Activated gamma-delta T cell treated with Interleukin-2 at 50 U/mL for 16 hours (primary cell): ENCODE results near the gene CNTN5.
"Not testable (repeated sequence)": the region's sequence is repeated elsewhere in the genome, so short reads cannot be mapped to it uniquely, and the experiment has no call there.

Source experiments
- DNase-seq: peaks from one replicate; pipeline ENCODE4 v3.0.0-alpha.2; 2020

CNTN5 gene

DNA sequence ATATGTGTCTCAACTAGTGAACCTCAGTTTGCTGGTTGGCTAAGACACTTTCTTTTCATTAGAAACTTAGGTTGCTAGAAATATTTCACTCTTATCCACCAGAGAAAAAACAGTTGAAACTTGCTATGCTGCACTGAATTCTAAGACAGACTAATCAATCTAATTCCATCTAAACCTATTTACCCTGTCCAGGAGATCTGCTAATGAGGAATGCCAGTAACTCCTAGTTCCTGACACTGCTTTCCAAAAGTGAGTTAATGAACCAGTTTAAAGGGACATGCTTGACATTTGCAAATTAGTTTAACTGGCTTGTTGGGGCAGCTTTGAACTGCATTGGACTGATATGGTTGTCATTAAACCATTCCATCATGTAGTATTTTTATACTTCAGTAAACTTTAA, 258.5 kb downstream of the CNTN5 start:
- DNase-seq, result no peak

DNA sequence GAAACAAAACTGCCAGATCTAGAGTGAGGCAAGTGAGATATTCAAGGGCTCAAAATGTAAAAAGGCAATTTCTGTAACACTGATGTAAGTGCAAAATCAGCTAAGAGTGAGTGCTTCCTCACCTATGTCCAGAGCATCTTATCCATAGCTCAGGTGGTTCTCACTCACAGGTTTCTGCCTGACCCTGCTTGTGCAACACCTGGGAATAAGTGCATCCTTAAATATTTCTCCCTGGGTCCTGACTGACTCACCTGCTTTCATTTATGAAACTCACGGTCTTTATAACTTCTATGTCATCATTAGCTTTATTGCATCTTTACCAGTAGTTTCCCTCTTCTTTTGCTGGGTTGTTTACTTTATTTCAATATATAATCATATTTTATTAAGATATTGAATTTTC, 260.6 kb downstream of the CNTN5 start:
- DNase-seq, result no peak

DNA sequence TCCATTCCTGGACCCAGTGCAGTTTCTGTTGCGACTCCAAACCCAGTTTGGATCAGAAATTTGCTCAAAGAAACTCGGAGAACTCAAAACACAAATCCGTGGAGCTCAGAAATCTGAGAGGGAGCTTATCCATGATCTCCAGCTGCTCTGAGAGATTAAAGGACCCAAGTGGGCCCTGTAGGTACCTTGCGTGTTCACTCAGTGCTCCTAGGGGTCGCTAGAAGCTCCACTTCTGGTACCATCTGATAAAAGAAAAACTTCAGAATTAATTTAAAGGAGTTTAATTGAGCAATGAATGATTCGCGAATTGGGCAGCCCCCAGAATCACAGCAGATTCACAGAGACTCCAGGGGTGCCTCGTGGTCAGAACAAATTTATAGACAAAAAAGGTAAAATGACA, 277.2 kb downstream of the CNTN5 start:
- DNase-seq, result not testable (repeated sequence)

DNA sequence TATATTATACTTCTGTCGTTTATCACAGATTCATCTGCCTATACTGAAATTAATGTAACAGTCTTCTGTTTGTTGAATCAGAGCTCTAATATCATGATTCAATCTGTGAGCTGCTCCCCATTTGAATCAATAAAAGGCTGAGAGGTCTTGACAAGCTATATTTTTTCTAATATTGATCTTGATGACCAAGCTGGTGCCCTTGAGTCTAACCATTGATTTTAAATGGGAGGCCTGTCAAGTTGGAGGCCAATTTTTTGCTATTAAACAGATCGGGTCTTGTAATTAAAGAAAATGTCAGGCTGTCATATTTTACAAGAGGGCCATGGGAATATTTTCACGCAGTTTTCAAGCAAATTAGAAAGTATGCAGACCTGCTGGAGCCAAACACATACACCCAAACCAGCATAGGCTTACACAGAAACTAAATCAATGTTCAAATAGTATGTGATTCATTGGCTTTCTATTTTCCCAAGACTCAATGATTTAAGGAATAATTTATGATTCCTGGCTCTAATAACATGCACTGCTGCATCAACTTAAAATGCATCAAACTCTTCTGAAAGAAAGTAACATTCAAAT, 286.9 kb downstream of the CNTN5 start:
- no peak for DNase-seq

DNA sequence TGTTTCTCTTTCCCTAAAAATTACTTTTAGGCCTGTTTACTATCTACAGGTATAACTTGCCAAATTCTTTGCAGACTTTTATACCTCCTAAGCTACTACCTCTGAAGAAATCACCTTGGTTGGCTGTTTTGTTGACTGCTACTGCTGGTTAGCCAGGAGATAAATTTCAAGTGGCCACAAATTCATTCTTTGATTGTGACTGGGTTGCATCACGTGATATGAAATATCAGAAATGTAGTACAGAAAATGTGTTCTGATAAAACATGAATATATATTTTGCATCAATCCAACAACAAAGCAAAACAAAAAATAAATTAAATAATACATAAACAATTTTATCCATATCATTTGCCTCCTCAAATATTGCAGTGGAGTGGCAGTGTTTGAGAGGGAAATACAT, 291.1 kb downstream of the CNTN5 start:
- DNase-seq, result no peak

DNA sequence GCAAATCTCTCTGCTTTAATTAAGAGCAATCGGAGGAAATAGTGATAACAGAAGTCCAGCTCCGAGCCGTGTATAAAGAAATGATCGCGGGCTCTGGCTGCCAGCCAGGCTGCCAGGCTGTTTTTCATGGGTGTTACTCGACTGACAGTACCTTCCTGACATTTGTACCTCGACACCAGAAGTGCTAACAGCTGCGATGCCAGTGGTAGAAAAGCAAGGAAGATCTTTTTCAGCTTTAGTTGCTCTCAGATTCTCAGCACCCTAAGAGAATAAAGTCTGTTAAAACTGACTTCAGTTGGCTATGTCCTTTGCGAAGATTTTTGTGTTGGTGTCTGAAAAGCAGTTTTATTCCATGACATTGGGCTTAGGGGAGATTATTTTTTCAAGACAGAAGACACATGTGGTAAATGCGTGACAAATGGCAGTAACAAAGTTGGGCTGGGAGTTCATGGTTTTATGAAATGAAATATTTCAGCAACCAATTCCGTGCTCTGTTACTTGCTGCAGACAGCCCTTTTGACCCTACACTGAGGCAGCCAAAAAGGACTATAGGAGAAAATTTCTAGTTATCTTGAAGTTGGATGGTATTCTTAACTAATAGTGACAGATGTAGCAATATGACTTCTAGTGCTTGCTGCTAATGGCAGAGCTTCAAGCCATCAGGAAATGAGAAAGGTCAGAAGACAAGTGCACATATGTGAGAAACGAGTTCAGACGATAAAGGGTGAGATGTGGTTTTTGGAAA, 296.2 kb downstream of the CNTN5 start:
- no peak for DNase-seq

DNA sequence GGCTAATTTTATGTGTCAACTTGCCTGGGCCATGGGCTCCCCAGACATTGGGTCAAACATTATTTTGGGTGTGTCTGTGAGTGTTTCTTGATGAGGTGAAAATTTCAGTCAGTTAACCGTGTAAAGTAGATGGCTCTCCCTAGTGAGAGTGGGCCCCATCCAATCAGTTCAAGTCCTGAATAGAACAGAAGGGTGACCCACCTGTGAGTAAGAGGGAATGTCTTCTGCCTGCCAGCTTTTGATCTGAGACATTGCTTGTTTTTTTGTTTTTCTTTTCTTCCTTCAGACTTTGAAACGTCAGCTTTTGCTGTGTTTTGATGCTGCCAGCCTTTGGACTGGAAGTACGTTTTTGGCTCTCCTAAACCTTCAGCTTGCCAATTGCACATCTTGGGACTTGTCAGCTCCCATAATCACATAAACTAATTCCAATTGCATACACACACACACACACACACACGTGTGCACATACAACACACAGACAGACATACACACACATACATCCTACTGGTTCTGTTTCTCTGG, 300.1 kb downstream of the CNTN5 start:
- DNase-seq, result no peak

DNA sequence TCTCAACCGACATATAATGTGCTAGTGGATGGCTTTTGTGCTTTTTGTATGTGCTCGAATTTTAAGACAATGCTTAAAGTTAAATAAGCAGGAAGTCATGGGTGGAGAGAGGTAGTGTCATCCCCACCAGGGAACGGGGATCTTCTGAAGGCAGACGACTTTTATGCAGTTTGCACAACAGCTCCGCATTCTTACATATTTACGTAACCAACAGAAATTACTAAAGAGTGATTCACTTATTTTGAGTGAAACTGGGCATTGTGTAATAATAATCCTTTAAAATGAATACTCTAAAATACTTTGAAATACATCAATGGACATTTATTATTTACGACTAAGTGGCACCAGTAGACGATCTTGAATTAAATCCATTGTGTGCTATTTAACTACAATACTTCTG, 305.1 kb downstream of the CNTN5 start:
- DNase-seq, result no peak

DNA sequence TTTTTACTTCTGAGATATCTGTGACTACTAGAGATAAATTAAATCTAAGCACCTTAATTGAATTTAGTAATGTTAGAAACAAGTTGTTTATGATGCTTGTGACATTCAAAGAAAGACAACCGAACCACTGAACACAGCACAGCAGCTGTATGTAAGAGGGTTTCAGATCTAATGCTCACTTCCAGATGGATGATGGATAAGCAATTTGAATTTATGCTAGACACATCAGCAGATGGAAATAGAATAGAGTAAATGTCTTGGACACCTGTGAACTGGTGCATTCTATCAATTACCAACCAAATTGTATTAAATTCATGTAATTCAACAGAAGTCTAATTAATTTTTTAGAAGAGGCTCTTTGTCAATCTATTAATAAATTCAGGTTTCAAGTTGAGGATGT, 306.3 kb downstream of the CNTN5 start:
- DNase-seq, result no peak

DNA sequence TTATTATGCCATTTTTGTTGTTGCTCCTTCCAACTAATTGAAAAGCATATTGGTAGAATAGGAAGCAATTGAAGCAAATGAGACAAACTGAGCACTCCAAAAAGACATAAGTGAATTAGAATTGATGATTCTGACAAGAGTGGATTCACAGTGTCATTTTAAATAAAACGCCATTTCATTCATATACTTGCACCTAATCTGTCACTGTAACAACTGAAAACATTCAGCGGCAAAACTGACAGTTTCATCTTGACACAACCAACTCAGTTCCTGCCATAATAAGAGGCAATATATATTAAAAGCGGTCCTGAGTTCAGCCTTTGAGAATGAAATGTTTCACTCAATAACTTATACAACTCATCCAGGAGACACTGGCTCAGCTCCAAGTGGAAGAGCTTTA, 306.8 kb downstream of the CNTN5 start:
- DNase-seq, result no peak

DNA sequence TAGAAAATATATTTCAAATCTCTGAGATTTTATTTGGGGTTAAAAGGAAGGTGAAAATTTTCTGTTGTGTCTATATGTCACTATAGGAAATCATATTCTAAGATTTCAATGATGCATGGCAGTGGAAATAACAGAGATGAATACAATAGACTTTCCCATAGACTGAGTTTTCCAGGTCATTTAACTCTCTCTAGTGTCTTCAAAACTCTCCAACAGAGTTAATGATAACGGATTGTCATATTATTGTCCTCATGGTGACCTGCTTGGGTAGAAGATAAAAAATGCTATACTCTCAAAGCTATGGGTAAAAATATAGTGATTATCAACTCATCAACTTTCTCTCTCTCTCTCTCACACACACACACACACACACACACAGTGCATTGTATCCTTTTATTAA, 312.9 kb downstream of the CNTN5 start:
- DNase-seq, result no peak

DNA sequence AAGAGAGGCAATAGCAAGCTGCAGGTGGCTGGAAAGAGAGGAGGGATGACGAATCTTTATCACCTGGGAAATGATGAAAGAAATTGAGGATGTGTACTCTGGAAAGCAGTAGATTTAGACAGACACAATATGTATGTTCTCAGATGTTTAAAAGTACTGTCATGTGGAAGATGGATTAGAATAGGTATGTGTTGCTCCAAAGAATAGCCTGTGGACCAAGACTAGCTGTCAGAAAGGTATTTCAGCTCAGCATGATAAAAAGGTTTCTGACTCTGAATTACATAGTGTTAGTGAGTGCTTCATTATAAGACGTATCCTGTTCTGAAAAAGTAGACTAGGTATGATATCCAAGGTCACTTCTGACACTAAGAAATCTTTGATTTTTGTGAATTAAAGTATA, 322.4 kb downstream of the CNTN5 start:
- DNase-seq, result no peak

DNA sequence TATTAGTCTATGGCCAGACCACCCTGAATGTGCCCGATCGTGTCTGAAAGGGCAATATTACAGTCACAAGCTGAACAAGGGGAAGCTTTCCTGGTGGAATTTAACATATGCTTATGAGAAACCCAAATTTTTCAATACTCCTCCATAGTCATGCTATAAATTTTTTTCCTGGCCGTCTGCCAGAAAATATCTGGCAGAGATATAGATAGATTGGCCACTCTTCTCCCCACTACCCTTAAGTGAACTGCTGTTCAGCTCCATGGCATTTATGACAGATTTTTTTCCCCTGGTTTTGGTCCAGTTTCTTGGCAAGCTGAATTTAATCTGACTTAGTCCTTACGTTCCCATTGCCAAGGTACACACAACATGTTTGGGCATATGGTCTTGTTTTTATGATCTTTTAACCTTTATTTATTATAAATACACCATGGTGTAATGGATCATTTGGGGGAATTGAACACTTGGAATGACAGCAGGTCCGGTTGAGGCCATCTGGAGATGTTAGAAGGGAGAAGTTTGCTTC, 328.5 kb downstream of the CNTN5 start:
- DNase-seq, result no peak

DNA sequence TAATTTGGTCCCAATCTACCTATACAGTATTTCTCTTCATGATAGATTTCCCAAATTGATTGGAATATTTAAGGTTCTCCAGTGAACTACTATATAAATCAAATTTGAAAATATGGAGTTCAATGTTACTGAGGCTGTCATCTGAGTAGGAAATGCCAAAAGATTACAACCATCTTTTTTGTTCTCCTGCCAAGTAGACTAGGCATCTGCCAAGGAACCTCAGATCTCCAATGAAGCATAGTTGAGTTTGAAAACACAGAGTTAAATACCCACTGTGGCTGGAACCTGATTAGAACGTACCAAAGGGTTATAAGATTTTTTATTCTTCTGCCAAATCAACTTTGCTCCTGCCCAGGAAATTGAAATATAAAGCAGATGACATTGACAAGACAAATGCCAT, 330.9 kb downstream of the CNTN5 start:
- DNase-seq, result no peak

DNA sequence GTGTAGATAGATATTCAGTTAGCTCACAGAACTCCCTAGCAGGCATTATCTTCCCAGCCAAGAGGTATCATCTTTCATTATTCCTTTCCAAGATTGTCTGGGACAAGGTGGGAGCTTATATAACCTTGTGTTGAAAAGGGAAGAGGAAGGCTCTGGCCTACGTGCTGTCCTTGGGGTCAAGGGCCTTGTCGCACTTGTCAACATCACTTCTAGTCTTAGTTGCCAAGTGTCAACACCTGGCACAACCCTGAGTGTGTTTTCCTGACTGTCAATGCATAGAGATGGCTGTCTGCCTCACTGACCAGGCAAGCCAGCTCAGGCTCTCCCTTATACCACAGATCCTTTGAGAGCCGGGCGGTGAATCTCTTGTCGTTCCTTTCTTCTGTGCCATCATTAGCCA, 331.9 kb downstream of the CNTN5 start:
- no peak for DNase-seq

DNA sequence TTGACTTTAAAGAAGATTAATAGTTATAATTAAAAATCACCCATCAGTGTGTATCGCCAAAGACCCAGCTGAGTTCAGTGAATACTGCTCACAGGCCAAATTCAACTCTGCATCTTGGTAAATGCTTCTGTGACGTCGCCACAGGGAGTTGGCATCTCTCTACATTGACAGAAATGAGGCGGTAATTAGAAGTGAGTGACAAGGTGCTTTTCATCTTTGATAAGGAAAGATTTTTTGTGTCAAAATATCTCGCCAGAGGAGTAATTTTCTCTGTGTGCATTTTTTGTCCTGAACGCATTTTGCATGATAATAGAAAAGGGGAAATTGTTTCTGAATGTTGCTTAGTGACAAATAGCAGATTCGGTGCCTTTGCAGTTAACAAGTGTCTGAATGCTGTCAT, 345.8 kb downstream of the CNTN5 start:
- no peak for DNase-seq

DNA sequence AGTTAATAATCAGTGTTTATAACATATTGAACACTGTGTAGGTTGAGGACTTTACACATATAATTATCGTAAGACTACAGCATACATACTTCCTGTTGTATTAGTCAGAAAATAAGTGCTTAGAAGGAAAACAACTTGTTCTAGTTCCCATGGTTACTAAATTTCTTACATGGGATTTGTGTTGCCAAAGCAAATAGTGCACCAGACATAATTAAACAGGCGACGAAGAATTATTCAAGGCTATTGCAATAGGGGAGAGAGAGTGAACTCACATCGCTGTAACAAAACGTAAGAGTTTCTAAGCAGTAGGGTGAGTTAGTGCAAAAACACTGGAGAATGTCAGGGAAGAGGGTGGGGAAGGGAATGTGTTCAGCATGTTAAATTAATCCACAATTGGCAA, 347.8 kb downstream of the CNTN5 start:
- no peak for DNase-seq

DNA sequence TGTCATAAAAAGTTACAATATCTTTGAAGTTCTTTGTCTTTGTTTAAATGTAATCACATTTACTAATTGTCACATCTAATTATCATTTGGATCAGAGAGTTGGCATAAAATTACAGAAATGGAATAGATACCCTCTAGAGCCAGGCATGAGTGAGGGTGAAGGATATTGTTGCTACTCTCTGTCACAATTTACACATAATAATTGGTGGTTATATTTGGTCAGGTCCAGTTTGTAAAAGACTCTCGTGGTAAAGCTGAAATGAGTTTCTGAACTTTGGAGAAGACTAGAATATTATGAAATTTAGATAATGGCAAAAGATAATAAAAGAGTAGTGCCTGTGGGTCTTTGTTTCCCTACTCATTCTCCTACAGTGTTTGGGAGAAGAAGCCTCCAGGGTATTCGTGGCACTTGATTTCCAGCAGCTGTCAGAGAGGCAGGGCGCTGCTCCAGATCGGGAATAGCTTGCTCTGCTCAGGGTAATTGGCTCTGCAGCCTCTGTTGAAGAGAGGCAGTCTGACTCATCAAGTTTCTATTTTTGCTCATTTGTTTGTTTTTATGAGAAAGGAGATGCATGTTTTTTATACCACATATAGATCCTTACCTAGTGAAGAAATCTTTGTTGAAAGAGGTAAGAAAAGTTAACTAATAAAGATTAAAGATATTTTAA, 349.9 kb downstream of the CNTN5 start:
- no peak for DNase-seq

DNA sequence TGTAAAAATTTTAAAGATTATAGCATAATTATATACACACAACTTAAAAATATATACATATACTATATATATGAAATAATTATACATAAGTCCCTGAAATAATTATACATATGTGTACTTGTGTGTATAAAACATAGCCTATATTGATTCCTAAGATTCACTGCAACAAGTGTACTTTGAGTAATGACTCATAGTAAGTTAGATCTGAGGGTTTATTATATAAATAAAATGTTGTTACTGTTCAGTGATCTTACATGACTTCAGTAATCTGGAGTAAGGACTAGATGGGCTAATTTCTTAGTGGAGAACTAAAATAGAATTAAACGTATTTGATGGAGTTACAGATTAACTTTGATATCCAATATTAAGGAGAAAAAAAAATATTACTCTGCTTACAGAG, 350.5 kb downstream of the CNTN5 start:
- DNase-seq, result no peak

DNA sequence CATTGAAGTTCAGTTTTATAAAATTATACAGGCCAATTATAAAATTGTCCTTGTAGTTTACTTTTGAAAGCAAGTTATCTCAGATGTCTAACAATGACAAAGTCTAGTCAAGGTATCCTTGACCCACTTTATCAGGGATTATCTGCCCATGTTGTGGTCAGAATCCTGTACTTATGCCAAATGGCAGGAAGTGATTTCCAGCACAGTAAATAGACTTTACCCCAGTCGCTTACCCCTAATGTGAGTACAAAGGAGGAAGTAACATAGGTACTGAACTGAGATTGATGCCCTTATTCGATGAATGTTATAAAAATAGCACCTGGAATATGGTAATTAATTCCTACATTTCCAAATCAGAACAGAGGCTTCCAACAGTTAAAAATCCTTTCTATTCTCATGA, 355.7 kb downstream of the CNTN5 start:
- DNase-seq, result no peak

DNA sequence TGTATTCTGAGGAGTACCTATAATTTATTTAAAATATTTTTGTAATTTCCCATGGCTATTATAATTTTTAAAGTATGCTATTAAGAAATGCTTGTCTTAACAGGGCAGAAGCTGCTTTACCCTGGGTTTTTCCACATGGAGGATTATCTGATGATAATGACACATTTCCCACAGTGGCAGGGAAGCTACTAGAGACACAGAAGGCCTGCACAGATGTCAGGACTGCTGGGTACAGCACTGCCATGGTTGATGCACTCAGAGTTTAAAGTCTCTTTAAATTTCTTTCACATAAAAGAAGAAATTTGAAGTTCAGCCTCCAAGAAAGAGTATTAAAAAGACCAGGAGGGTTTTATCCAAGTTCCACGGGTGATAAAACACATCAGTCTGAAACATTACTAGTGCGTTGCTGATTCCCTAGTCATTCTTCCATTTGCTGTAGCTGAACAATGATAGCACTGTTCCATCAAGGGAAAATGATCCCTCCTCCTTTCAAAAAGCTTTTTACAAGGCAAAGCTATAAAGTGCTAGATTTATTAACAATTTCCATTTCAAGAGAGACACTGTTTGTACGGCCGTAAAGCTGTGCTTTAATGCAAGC, 363.0 kb downstream of the CNTN5 start:
- DNase-seq, result no peak

DNA sequence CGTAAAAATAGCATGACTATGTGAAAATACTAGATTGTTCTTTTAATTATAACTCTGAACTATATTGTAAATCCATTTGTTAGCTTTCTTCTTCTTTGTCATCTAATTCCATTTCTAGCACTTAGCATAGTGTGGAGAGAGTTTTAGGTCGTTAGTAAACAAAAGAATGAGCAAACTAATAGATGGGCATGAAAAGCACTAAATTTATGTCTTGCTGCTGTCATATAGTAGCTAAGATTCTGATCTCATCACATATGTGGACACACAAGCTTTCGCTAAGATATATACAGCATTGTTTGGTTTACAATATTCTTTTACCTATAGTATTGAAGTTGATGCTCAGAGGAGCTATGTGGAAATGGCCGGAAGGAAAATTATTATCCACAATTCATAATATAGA, 370.5 kb downstream of the CNTN5 start:
- no peak for DNase-seq

DNA sequence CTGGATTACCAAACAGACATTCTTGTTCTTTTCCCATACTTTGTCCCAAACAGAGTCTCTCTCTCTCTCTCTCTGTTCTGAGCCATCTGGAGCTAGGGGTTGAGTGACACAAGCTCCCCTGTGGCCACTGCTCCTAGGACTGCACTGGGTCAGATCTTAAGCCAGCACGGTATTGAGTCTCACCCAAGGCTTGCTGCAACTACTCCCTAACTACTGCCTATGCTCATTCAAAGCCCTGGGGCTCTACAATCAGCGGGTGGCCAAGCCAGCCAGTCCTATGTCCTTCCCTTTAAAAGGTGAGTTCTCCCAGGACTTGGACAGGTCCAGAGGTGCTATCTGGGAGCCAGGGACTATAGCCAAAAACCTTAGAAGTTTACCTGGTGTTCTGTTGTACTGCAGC, 385.6 kb downstream of the CNTN5 start:
- DNase-seq, result no peak

DNA sequence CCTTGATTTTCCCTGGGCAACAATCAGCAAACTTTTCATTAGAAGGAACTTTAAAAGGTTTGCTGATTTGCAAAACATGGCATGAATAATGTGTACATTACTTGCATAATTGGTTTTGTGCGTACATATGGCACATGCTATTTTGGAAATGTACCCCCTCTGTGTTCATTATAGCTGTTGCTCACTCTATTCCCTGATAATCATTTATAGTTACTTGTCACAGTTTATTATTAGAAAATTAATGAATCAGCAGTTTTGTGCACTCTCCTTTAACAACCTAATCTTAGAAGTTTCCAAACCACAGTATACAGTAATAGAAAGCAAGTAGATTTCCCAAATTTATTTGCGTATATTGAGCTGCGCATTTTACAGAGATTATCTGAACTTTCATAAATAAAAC, 389.9 kb downstream of the CNTN5 start:
- DNase-seq, result no peak
